ENCODE results near the gene TMPRSS9.

TMPRSS9 gene

DNA sequence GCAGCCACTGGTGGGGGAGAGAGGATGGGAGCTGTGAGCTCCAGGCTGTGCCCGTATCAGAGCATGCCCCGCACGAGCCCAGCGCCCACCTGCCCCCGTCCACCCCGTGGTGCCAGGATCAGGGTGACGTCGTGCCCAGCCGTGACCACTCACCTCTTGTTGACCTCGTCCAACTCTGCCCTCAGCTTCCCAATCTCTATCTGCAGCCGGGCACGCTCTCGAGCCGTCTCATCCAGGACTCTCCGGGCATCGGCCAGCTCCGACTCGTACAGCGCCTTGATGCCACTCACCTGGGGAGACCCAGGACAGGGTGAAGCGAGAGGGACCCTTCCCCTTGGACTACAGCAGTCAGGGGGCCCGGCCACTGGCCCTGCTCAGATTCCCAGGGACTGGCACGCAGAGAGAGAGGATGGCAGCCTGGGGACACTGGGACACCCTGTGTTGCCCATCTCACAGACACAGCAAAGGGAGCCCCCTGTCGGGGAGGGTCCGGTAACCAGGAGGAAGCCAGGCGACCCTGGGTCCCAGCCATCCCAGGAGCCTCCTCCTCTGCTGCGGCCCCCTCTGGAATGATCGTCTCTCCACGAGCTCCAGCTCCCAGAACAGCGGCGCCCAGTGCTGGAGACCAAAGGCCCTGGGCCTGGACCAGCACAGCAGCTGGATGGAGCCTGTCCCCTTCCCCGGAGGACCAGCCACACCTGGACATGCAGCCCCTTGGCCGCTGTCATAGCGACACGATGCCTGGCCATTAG lies 84.4 kb downstream of the TMPRSS9 start:
- DNase-seq (ENCODE audit: low read depth) = no peak
- H3K4me3 ChIP-seq (ENCODE audit: low read length) = no peak overlapping the region
- TF ChIP-seq, protein P1, sequence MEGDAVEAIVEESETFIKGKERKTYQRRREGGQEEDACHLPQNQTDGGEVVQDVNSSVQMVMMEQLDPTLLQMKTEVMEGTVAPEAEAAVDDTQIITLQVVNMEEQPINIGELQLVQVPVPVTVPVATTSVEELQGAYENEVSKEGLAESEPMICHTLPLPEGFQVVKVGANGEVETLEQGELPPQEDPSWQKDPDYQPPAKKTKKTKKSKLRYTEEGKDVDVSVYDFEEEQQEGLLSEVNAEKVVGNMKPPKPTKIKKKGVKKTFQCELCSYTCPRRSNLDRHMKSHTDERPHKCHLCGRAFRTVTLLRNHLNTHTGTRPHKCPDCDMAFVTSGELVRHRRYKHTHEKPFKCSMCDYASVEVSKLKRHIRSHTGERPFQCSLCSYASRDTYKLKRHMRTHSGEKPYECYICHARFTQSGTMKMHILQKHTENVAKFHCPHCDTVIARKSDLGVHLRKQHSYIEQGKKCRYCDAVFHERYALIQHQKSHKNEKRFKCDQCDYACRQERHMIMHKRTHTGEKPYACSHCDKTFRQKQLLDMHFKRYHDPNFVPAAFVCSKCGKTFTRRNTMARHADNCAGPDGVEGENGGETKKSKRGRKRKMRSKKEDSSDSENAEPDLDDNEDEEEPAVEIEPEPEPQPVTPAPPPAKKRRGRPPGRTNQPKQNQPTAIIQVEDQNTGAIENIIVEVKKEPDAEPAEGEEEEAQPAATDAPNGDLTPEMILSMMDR (conservative IDR thresholded peaks at IDR 0.05; ENCODE audit: low read length) = no peak

DNA sequence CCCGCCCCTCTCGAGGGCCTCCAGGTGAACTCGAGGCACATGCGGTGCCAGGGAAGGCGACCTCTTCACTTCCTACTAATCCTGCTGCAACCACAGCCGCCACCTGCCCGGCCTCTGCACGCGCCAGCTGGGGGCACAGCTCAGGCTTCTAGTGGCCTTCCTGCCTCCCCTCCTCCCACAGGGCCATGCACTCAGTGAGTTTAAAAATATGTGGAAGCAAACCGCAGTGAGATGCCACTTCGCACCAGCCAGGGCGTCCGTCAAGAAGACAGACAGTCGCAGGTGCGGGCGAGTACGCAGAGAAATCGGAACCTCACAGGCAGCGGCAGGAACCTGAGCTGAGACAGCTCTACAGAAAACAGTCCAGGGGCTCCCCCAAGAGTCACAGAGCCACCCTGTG lies 86.3 kb downstream of the TMPRSS9 start:
- TF ChIP-seq, protein P1 (conservative IDR thresholded peaks at IDR 0.05; ENCODE audit: low read length) = no peak
- no peak for DNase-seq (ENCODE audit: low read depth)

DNA sequence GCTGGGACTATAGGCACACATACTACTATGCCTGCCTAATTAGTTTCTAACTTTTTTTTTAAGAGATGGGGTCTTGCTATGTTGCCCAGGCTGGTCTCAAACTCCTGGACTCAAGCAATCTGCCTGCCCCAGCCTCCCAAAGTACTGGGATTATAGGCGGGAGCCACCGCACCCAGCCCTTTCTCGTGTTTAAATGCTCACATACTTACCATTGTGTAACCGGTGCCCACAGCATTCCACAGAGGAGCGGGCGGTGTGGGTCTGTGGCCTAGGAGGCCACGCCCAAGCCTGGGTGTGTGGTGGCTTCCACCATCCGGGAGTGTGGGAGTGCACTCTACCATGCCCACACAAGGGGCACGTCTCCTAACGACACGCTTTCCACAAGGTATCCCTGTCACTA lies 89.0 kb downstream of the TMPRSS9 start:
- H3K4me3 ChIP-seq (ENCODE audit: low read length) = no peak overlapping the region
- peak; percentile 72 for DNase-seq (ENCODE audit: low read depth)
- TF ChIP-seq, protein P1 (conservative IDR thresholded peaks at IDR 0.05; ENCODE audit: low read length) = no peak

More for the DNA sequence above, 86.3 kb downstream of the TMPRSS9 start:
- H3K4me3 ChIP-seq (ENCODE audit: low read length) = no peak overlapping the region

DNA sequence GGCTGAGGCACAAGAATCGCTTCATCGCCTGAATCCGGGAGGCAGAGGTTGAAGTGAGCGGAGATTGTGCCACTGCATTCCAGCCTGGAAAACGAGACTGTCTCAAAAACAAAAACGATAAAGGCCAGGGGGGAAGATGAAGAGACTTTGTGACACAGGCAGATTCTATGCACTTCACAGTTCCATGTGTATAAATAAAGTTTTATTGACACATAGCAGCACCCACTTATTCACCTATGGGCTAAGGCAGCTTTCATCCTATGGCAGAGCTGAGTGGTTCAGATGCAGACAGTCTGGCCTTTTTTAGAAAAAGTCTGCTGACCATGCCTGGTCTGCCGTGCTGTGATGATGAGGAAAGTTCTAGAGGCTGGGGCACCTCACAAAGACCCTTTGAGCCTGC lies 91.1 kb downstream of the TMPRSS9 start:
- DNase-seq (ENCODE audit: low read depth) = no peak
- TF ChIP-seq, protein P1 (conservative IDR thresholded peaks at IDR 0.05; ENCODE audit: low read length) = no peak
- no peak overlapping the region for H3K4me3 ChIP-seq (ENCODE audit: low read length)

DNA sequence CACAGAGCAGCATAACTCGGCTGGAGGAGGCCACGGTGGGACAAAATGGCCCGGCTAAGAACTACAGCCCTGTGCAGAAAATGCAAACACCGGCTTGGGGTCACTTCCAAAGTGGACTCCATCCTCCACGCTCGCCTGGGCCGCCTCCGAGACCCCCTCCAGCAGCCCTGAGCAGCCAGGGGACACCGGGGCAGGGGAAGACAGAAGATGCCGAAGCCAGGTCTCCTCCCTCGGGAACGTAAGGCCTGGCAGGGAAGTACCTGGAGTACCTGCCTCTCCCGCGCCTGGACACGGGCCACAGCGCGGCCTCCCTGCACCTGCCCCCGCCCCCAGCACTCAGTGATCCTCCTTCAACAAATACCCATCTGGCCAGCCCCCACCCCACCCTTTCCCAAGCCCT lies 91.7 kb downstream of the TMPRSS9 start:
- DNase-seq (ENCODE audit: low read depth) = no peak

DNA sequence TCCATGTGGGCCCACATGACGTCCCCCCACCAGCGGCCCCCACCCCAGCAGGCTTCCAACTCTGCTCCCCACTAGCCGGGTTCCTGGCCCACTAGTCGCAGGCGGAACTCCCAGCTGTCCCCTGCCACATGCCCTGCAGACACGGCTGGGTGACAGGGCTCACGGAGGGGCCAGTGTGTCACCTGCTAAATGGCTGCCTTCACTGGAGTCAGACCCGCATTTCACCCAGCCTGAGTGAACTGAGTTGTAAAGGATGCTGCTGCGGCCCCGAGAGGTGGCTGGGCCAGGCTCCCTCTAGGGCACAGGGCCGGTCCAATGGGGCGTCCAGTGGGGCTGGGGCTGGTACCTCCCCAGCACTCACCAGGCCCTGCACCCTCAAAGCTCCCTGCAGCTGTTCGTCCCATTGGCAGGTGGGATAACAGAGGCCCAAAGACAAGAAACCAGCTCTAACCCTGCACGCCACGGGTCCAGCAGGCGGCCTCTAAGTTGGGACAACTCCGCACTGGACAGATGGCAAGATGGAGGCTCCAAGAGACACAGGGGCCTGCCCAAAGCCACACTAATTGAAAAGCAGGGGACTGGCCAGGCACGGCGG lies 93.5 kb downstream of the TMPRSS9 start:
- TF ChIP-seq, protein P1 (conservative IDR thresholded peaks at IDR 0.05; ENCODE audit: low read length) = no peak
- no peak overlapping the region for H3K4me3 ChIP-seq (ENCODE audit: low read length)
- no peak for DNase-seq (ENCODE audit: low read depth)

More for the DNA sequence above, 91.7 kb downstream of the TMPRSS9 start:
- TF ChIP-seq, protein P1 (conservative IDR thresholded peaks at IDR 0.05; ENCODE audit: low read length) = no peak
- no peak overlapping the region for H3K4me3 ChIP-seq (ENCODE audit: low read length)
